Loucy (cell line): ENCODE measurements around the gene FAM98A.

Experiments used
- H2AFZ ChIP-seq: fragments of 200-600 bp; sonication (generic); 2 replicates; pipeline ENCODE4 v1.6.0; 2016; ENCODE audit warnings: antibody characterized with exemption, mild to moderate bottlenecking, low read length, moderate library complexity
- H3F3A ChIP-seq: fragments of 200-600 bp; 2 replicates; pipeline ENCODE4 v1.6.0; 2016; ENCODE audit warnings: antibody characterized with exemption, low read depth, mild to moderate bottlenecking
- H3K27me3 ChIP-seq: fragments of 200-600 bp; sonication (generic); 2 replicates; pipeline ENCODE4 v1.6.1; 2014; ENCODE audit warnings: low read length, mild to moderate bottlenecking; ENCODE audit not compliant: insufficient read depth, poor library complexity, severe bottlenecking
- H3K36me3 ChIP-seq: fragments of 200-600 bp; sonication (generic); 2 replicates; pipeline ENCODE4 v1.6.1; 2016; ENCODE audit warnings: low read length; ENCODE audit not compliant: insufficient read depth
- H3K4me1 ChIP-seq: fragments of 200-600 bp; sonication (generic); 2 replicates; pipeline ENCODE4 v1.5.1; 2014; ENCODE audit warnings: low read length, mild to moderate bottlenecking; ENCODE audit not compliant: insufficient read depth, poor library complexity, severe bottlenecking
- H3K4me2 ChIP-seq: fragments of 200-600 bp; sonication (generic); 2 replicates; pipeline ENCODE4 v1.6.0; 2014; ENCODE audit warnings: antibody characterized with exemption, low read length, low read depth, mild to moderate bottlenecking; ENCODE audit not compliant: poor library complexity, severe bottlenecking
- H3K4me3 ChIP-seq: fragments of 200-600 bp; sonication (generic); 2 replicates; pipeline ENCODE4 v1.5.1; 2014; ENCODE audit warnings: low read length, mild to moderate bottlenecking, mixed read lengths; ENCODE audit not compliant: poor library complexity, severe bottlenecking
- H3K79me2 ChIP-seq: fragments of 200-600 bp; sonication (generic); 2 replicates; pipeline ENCODE4 v1.6.1; 2014; ENCODE audit warnings: low read length; ENCODE audit not compliant: insufficient read depth
- H3K9ac ChIP-seq: fragments of 200-600 bp; sonication (generic); 2 replicates; pipeline ENCODE4 v1.6.0; 2014; ENCODE audit warnings: mild to moderate bottlenecking, low read depth, low read length, moderate library complexity; ENCODE audit not compliant: poor library complexity, severe bottlenecking
- H3K9me2 ChIP-seq: fragments of 200-600 bp; sonication (generic); replicated peaks from 2 replicates; pipeline ENCODE4 v1.6.1; 2016; ENCODE audit warnings: low read depth, low read length, mixed read lengths
- H3K9me3 ChIP-seq: fragments of 200-600 bp; sonication (generic); 2 replicates; pipeline ENCODE4 v1.6.1; 2014; ENCODE audit warnings: mild to moderate bottlenecking, antibody characterized with exemption, low read length, low read depth; ENCODE audit not compliant: insufficient read depth
- H4K20me1 ChIP-seq: fragments of 200-600 bp; sonication (generic); 2 replicates; pipeline ENCODE4 v1.6.0; 2014; ENCODE audit warnings: antibody characterized with exemption, low read length, mild to moderate bottlenecking; ENCODE audit not compliant: insufficient read depth, poor library complexity, severe bottlenecking
- EZH2phosphoT487 ChIP-seq: fragments of 200-600 bp; IDR thresholded peaks from 2 replicates; pipeline ENCODE4 v1.6.1; 2018; ENCODE audit warnings: antibody characterized with exemption, mild to moderate bottlenecking, moderate library complexity, borderline replicate concordance
- TF ChIP-seq, protein P1 (sequence below): fragments of 200-600 bp; sonication (generic); conservative IDR thresholded peaks from 2 replicates; pipeline ENCODE4 v1.5.1; 2014; ENCODE audit warnings: mild to moderate bottlenecking, antibody characterized with exemption, low read length

The FAM98A gene

DNA sequence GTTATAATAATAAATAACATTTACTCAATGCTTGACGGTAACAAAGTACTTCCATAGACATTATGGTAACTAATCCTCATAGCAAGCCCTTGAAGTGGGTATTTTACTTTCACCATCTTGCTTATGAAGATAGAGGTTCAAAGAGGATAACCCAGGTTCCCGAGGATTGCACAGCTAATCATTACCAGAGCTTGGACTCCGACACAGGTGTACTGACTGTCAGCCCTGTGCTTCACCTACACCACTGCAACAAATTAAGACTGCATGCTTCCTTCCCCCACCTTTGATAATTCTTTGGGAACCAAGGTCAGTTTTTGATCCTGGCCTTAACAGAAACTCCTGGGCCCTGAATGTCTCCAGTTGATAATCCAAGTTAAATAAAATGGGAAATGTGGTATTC, 48.9 kb downstream of the FAM98A start:
- H3K36me3 ChIP-seq, result no peaks in the 10 kb centered on the region
- H3K9me3 ChIP-seq, result no peaks in the 10 kb centered on the region
- no peak overlapping the region for H3K4me2 ChIP-seq
- H3K27me3 ChIP-seq, result no peaks in the 10 kb centered on the region
- TF ChIP-seq, protein P1, sequence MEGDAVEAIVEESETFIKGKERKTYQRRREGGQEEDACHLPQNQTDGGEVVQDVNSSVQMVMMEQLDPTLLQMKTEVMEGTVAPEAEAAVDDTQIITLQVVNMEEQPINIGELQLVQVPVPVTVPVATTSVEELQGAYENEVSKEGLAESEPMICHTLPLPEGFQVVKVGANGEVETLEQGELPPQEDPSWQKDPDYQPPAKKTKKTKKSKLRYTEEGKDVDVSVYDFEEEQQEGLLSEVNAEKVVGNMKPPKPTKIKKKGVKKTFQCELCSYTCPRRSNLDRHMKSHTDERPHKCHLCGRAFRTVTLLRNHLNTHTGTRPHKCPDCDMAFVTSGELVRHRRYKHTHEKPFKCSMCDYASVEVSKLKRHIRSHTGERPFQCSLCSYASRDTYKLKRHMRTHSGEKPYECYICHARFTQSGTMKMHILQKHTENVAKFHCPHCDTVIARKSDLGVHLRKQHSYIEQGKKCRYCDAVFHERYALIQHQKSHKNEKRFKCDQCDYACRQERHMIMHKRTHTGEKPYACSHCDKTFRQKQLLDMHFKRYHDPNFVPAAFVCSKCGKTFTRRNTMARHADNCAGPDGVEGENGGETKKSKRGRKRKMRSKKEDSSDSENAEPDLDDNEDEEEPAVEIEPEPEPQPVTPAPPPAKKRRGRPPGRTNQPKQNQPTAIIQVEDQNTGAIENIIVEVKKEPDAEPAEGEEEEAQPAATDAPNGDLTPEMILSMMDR, result no peak
- TF ChIP-seq EZH2phosphoT487, result no peak
- no peak overlapping the region for H2AFZ ChIP-seq
- H3K79me2 ChIP-seq, result no peaks in the 10 kb centered on the region
- H3K4me3 ChIP-seq, result no peak overlapping the region
- H3F3A ChIP-seq, result no peaks in the 10 kb centered on the region
- H3K4me1 ChIP-seq, result peaks cover 7% of the 10 kb centered on the region
- no peaks in the 10 kb centered on the region for H3K9me2 ChIP-seq
- H3K9ac ChIP-seq, result no peak overlapping the region
- no peaks in the 10 kb centered on the region for H4K20me1 ChIP-seq

DNA sequence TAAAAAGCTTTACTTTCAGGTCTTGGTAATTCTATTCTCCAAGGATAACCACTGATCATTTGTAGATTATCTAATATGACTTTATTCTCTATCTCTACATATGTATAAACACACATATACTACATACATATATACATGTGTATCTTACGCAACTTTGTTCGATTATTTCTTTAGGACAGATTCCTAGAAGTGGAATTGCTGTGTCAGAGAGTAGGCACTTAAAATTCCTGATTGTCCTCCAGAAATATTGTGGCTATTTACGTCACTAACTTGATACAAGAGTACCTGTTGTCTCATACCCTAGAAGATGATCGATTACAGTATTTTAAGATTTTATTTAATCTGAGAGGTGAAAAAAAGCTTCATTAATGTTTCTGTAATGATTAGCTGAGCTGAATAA, 57.9 kb downstream of the FAM98A start:
- Histone ChIP-seq H3F3A (no peaks in the 10 kb centered on the region), H3K9me2 (no peaks in the 10 kb centered on the region), H3K4me3 (no peak overlapping the region), H3K4me1 (no peaks in the 10 kb centered on the region), H2AFZ (no peak overlapping the region), H3K36me3 (no peaks in the 10 kb centered on the region), H3K79me2 (no peaks in the 10 kb centered on the region), H3K27me3 (no peaks in the 10 kb centered on the region), H3K9me3 (no peaks in the 10 kb centered on the region), H3K4me2 (no peak overlapping the region), H3K9ac (no peak overlapping the region), H4K20me1 (no peaks in the 10 kb centered on the region)
- no peak for TF ChIP-seq EZH2phosphoT487
- TF ChIP-seq, protein P1, result no peak

DNA sequence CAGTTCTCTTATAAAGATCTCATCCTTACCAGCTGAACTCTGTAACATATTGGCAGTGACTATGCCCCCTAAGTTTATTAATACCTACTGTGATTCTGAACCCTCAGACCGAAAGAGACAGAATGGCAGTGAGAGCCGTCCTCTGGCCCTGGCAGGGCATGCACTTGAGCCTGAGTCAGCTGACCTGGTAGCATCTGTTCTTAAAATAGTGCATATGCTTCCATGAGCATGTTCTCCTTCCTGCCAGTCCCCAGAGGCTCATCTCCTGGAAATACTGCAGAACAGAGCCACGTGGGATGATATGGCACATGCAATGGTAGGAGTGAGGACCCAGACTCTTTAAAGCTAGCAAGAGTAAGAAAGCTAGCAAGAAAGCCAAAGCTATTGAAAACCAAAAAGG, 63.7 kb downstream of the FAM98A start:
- Histone ChIP-seq H3K9me3 (no peaks in the 10 kb centered on the region), H3K79me2 (no peaks in the 10 kb centered on the region), H3F3A (no peaks in the 10 kb centered on the region), H3K9me2 (no peaks in the 10 kb centered on the region), H3K4me2 (no peak overlapping the region), H3K4me3 (no peak overlapping the region), H2AFZ (no peak overlapping the region), H3K27me3 (no peaks in the 10 kb centered on the region), H3K4me1 (no peaks in the 10 kb centered on the region), H3K9ac (no peak overlapping the region), H3K36me3 (no peaks in the 10 kb centered on the region), H4K20me1 (no peaks in the 10 kb centered on the region)
- TF ChIP-seq, protein P1, result no peak
- no peak for TF ChIP-seq EZH2phosphoT487
